GM23338 (cell line): ENCODE results near the gene NDUFB5. TPM values are rescaled to one million over a fixed set of nuclear protein-coding genes. Genes with fewer than 3 reads are reported as not detected.

ENCODE experiments used
- CREB1 ChIP-seq: fragments of 250-450 bp; sonication (Bioruptor Pico); IDR thresholded peaks from 2 replicates; pipeline ENCODE4 v1.5.0; 2020; ENCODE audit warnings: low read depth, mild to moderate bottlenecking, moderate library complexity
- CTCF ChIP-seq, 2 experiments: fragments of 200-600 bp in 1 of 2; sonication (generic) in 1 of 2; conservative IDR thresholded peaks; 2 replicates each; pipeline versions ENCODE4 v1.5.1 to v1.6.1; 2016 to 2017; ENCODE audit warnings: antibody characterized with exemption in 2 of 2, low read depth in 2 of 2, mild to moderate bottlenecking in 2 of 2, moderate library complexity in 1 of 2
- ETS1 ChIP-seq: IDR thresholded peaks from 2 replicates; pipeline ENCODE4 v1.6.1; 2016; ENCODE audit warnings: antibody characterized with exemption
- EZH2 ChIP-seq: fragments of 200-600 bp; sonication (generic); IDR thresholded peaks from one replicate; pipeline ENCODE4 v1.8.0; 2017; ENCODE audit warnings: antibody characterized with exemption, mild to moderate bottlenecking, low read depth; ENCODE audit not compliant: unreplicated experiment
- NANOG ChIP-seq: IDR thresholded peaks from 2 replicates; pipeline ENCODE4 v1.6.1; 2016; ENCODE audit warnings: antibody characterized with exemption, borderline replicate concordance
- ZNF114 ChIP-seq: fragments of 250-450 bp; sonication (Bioruptor Pico); IDR thresholded peaks from 2 replicates; pipeline ENCODE4 v1.5.0; 2020; ENCODE audit warnings: mild to moderate bottlenecking, moderate library complexity
- ZNF331 ChIP-seq: fragments of 250-450 bp; sonication (Bioruptor Pico); IDR thresholded peaks from 2 replicates; pipeline ENCODE4 v1.5.0; 2020; ENCODE audit warnings: low read depth, mild to moderate bottlenecking, moderate library complexity
- ZNF462 ChIP-seq: fragments of 250-450 bp; sonication (Bioruptor Pico); IDR thresholded peaks from 2 replicates; pipeline ENCODE4 v1.5.0; 2020; ENCODE audit warnings: mild to moderate bottlenecking, moderate library complexity
- polyA plus RNA-seq: library from polyadenylated mRNA; unstranded; fragments of >200 nt; fragmentation: Nextera tagmentation; extraction: Ambion mirVana; gene quantifications from 2 replicates; pipeline ENCODE4 v1.2.1, GENCODE V29; 2016
- total RNA-seq: library from RNA; depleted of rRNA; stranded (reverse); fragments of >200 nt; shearing (Covaris generic); gene quantifications from 2 replicates; pipeline ENCODE4 v1.2.3, GENCODE V29; 2014

NDUFB5 gene
- total and polyA plus RNA-seq, 2 experiments from 2014 or later, result 65.4 to 113 TPM

GRCh38 chr3:179610066-179610465 is 5.5 kb downstream of the NDUFB5 start (continued):
- TF ChIP-seq ZNF462 (CRISPR knock-in tag) (no peak), CTCF (conservative IDR thresholded peaks at IDR 0.05; ENCODE audit: low read depth in 2 of 2) (no peak), NANOG (no peak), EZH2 (no peak), ZNF114 (no peak), ZNF331 (CRISPR knock-in tag) (no peak), ETS1 (no peak), CREB1 (CRISPR knock-in tag) (no peak)
